GM23338 (cell line): ENCODE results near the gene CSPG5.

Experiments used
- CREB1 ChIP-seq: fragments of 250-450 bp; sonication (Bioruptor Pico); IDR thresholded peaks from 2 replicates; pipeline ENCODE4 v1.5.0; 2020; ENCODE audit warnings: low read depth, mild to moderate bottlenecking, moderate library complexity
- EZH2 ChIP-seq: fragments of 200-600 bp; sonication (generic); IDR thresholded peaks from one replicate; pipeline ENCODE4 v1.8.0; 2017; ENCODE audit warnings: antibody characterized with exemption, mild to moderate bottlenecking, low read depth; ENCODE audit not compliant: unreplicated experiment
- EZH2phosphoT487 ChIP-seq: fragments of 200-600 bp; sonication (generic); IDR thresholded peaks from one replicate; pipeline ENCODE4 v1.8.1; 2018; ENCODE audit warnings: antibody characterized with exemption; ENCODE audit not compliant: unreplicated experiment
- JUNB ChIP-seq: IDR thresholded peaks from one replicate; pipeline ENCODE4 v1.6.1; 2016; ENCODE audit warnings: antibody characterized with exemption; ENCODE audit not compliant: unreplicated experiment
- POLR2AphosphoS5 ChIP-seq: IDR thresholded peaks from 2 replicates; pipeline ENCODE4 v1.6.1; 2016; ENCODE audit warnings: antibody characterized with exemption, low read depth
- STAT1 ChIP-seq: IDR thresholded peaks from one replicate; pipeline ENCODE4 v1.6.1; 2016; ENCODE audit warnings: antibody characterized with exemption; ENCODE audit not compliant: unreplicated experiment
- TF ChIP-seq, protein P1 (sequence below), 2 experiments: fragments of 200-600 bp in 1 of 2; sonication (generic) in 1 of 2; conservative IDR thresholded peaks; 2 replicates each; pipeline versions ENCODE4 v1.5.1 to v1.6.1; 2016 to 2017; ENCODE audit warnings: antibody characterized with exemption in 2 of 2, low read depth in 2 of 2, mild to moderate bottlenecking in 2 of 2, moderate library complexity in 1 of 2
- TF ChIP-seq, protein P2 (sequence below): IDR thresholded peaks from 2 replicates; pipeline ENCODE4 v1.6.1; 2016; ENCODE audit warnings: antibody characterized with exemption
- TF ChIP-seq, protein P3 (sequence below): IDR thresholded peaks from one replicate; pipeline ENCODE4 v1.6.1; 2018; ENCODE audit warnings: antibody characterized with exemption; ENCODE audit not compliant: unreplicated experiment

DNA sequence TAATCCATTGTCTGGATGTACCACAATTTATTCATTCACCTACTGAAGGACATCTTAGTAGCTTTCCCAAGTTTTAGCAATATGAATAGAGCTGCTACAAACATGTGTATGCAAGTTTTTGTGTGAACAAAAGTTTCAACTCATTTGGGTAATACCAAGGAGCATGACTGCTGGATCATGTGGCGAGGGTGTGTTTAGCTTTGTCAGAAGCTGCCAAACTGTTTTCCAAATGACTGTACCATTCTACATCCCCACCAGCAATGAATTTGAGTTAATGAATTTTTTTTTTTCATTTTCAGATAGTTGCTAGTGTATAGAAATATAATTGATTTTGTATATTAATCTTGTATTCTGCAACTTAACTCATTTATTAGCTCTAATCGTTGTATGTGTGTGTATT lies 45.2 kb downstream of the CSPG5 start:
- TF ChIP-seq JUNB (no peak), POLR2AphosphoS5 (no peak), EZH2 (no peak), EZH2phosphoT487 (no peak), CREB1 (CRISPR knock-in tag) (no peak), STAT1 (no peak)
- TF ChIP-seq, protein P1, sequence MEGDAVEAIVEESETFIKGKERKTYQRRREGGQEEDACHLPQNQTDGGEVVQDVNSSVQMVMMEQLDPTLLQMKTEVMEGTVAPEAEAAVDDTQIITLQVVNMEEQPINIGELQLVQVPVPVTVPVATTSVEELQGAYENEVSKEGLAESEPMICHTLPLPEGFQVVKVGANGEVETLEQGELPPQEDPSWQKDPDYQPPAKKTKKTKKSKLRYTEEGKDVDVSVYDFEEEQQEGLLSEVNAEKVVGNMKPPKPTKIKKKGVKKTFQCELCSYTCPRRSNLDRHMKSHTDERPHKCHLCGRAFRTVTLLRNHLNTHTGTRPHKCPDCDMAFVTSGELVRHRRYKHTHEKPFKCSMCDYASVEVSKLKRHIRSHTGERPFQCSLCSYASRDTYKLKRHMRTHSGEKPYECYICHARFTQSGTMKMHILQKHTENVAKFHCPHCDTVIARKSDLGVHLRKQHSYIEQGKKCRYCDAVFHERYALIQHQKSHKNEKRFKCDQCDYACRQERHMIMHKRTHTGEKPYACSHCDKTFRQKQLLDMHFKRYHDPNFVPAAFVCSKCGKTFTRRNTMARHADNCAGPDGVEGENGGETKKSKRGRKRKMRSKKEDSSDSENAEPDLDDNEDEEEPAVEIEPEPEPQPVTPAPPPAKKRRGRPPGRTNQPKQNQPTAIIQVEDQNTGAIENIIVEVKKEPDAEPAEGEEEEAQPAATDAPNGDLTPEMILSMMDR (conservative IDR thresholded peaks at IDR 0.05; ENCODE audit: low read depth in 2 of 2) = no peak
- TF ChIP-seq, protein P2, sequence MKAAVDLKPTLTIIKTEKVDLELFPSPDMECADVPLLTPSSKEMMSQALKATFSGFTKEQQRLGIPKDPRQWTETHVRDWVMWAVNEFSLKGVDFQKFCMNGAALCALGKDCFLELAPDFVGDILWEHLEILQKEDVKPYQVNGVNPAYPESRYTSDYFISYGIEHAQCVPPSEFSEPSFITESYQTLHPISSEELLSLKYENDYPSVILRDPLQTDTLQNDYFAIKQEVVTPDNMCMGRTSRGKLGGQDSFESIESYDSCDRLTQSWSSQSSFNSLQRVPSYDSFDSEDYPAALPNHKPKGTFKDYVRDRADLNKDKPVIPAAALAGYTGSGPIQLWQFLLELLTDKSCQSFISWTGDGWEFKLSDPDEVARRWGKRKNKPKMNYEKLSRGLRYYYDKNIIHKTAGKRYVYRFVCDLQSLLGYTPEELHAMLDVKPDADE = no peak
- TF ChIP-seq, protein P3, sequence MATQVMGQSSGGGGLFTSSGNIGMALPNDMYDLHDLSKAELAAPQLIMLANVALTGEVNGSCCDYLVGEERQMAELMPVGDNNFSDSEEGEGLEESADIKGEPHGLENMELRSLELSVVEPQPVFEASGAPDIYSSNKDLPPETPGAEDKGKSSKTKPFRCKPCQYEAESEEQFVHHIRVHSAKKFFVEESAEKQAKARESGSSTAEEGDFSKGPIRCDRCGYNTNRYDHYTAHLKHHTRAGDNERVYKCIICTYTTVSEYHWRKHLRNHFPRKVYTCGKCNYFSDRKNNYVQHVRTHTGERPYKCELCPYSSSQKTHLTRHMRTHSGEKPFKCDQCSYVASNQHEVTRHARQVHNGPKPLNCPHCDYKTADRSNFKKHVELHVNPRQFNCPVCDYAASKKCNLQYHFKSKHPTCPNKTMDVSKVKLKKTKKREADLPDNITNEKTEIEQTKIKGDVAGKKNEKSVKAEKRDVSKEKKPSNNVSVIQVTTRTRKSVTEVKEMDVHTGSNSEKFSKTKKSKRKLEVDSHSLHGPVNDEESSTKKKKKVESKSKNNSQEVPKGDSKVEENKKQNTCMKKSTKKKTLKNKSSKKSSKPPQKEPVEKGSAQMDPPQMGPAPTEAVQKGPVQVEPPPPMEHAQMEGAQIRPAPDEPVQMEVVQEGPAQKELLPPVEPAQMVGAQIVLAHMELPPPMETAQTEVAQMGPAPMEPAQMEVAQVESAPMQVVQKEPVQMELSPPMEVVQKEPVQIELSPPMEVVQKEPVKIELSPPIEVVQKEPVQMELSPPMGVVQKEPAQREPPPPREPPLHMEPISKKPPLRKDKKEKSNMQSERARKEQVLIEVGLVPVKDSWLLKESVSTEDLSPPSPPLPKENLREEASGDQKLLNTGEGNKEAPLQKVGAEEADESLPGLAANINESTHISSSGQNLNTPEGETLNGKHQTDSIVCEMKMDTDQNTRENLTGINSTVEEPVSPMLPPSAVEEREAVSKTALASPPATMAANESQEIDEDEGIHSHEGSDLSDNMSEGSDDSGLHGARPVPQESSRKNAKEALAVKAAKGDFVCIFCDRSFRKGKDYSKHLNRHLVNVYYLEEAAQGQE = no peak
